SJSA1 (cell line): ENCODE data around the gene FOXP4. TPM values are rescaled to one million over a fixed set of nuclear protein-coding genes. Genes with fewer than 3 reads are reported as not detected.

Experiments
- DNase-seq, 2 experiments: peaks; one replicate each; pipeline ENCODE4 v3.0.0-alpha.2; 2015 to 2020; ENCODE audit warnings: low spot score in 2 of 2, low read depth in 1 of 2
- H3K27ac ChIP-seq: fragments of 250-450 bp; sonication (Bioruptor Pico); 2 replicates; pipeline ENCODE4 v1.5.1; 2020; ENCODE audit warnings: mild to moderate bottlenecking, moderate library complexity
- H3K27me3 ChIP-seq: fragments of 250-450 bp; sonication (Bioruptor Pico); replicated peaks from 2 replicates; pipeline ENCODE4 v1.5.1; 2020; ENCODE audit warnings: mild to moderate bottlenecking, moderate library complexity
- H3K36me3 ChIP-seq: fragments of 250-450 bp; sonication (Bioruptor Pico); 2 replicates; pipeline ENCODE4 v1.5.1; 2020; ENCODE audit warnings: mild to moderate bottlenecking
- H3K4me1 ChIP-seq: fragments of 250-450 bp; sonication (Bioruptor Pico); replicated peaks from 2 replicates; pipeline ENCODE4 v1.6.1; 2021; ENCODE audit warnings: mild to moderate bottlenecking
- H3K4me3 ChIP-seq: fragments of 250-450 bp; sonication (Bioruptor Pico); 2 replicates; pipeline ENCODE4 v1.5.1; 2020; ENCODE audit warnings: mild to moderate bottlenecking
- H3K9me3 ChIP-seq: fragments of 250-450 bp; sonication (Bioruptor Pico); replicated peaks from 2 replicates; pipeline ENCODE4 v1.5.1; 2020; ENCODE audit warnings: mild to moderate bottlenecking
- total RNA-seq: library from RNA; depleted of rRNA; stranded (reverse); fragments of >200 nt; shearing (Covaris generic); gene quantifications from 2 replicates; pipeline ENCODE4 v1.2.3, GENCODE V29; 2014; rRNA removed

FOXP4 gene
- total RNA-seq, 1 experiment from 2014 or later, result 5.1 TPM

DNA sequence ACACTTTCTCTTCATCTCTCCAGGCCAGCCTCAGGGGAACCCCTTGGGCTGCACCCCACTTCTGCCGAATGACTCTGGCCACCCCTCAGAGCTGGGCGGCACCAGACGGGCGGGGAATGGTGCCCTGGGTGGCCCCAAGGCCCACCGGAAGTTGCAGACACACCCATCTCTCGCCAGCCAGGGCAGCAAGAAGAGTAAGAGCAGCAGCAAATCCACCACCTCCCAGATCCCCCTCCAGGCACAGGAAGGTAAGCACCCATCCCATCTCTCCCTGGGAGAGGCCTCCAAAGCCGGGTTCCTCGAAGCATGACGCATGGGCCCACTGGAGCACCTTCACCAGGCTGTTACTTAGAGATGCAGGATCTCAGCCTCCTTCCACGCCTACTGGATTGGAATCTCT is 103.4 kb downstream of the FOXP4 start:
- H3K9me3 ChIP-seq, result no peaks in the 10 kb centered on the region
- H3K27ac ChIP-seq, result no peak overlapping the region
- no peaks in the 10 kb centered on the region for H3K27me3 ChIP-seq
- H3K4me3 ChIP-seq, result no peak overlapping the region
- no peaks in the 10 kb centered on the region for H3K36me3 ChIP-seq
- no peak for DNase-seq
- no peaks in the 10 kb centered on the region for H3K4me1 ChIP-seq

DNA sequence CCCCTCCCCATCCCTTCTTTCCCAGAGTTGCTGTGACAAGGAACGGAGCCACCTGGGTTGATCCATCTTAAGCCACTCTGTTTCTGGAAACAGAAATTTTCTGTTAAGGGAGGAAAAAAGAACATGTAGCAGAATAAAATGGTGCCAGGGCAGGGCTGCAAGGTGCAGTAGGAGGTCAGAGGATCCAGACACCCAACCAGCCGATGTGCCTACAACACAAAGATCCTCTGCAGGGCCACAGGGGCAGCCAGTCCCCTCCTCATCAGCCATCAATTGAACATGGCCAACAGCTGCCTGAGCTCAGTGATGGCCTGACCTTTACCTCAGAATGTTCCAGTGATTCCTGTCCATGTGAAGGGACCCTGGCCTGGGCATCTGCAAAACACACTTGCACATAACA is 103.9 kb downstream of the FOXP4 start:
- no peak for DNase-seq
- Histone ChIP-seq H3K27ac (no peak overlapping the region), H3K27me3 (no peaks in the 10 kb centered on the region), H3K9me3 (no peaks in the 10 kb centered on the region), H3K36me3 (no peaks in the 10 kb centered on the region), H3K4me3 (no peak overlapping the region), H3K4me1 (no peaks in the 10 kb centered on the region)

DNA sequence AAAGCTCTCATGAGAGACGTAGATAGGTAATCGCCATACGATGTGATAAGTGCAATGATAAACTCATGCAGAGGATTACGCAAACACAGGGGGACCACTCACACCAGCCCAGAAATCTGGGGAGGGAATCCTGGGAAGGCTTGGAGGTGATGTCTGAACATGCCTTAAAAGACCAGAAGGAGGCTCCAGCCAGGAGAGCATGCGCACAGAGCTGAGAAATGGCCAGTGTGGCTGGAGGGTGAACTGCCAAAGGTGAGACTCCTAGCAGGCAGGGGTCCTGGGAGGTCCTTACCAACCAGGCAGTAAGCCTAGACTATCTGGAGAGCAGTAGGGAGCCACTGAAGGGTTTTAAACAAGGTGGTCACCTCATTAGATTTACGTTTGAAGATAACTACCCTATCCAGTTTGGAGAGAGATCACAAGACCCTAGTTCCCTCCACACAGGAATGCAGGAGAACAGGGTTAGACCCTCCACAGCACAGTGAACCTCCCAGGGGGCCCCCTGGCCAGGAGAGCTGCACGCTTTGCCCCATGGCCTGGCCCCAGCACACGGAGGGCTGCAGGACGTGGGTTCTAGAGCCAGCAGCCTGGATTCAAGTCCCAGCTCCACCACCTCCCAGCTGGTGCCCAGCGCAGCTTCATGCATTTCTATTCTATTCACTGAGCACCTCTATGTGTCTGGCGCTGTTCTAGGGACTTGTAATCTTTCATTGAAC is 105.2 kb downstream of the FOXP4 start:
- Histone ChIP-seq H3K4me1 (no peaks in the 10 kb centered on the region), H3K9me3 (no peaks in the 10 kb centered on the region), H3K27me3 (no peaks in the 10 kb centered on the region), H3K4me3 (no peak overlapping the region), H3K36me3 (no peaks in the 10 kb centered on the region), H3K27ac (no peak overlapping the region)
- DNase-seq, result no peak

Other genes starting within 250 kb of the FOXP4 start
- not detected in 2 replicates for gene NCR2, start 210.8 kb upstream of the FOXP4 start, total RNA-seq
- not detected in 2 replicates for gene MDFI, start 92.1 kb downstream of the FOXP4 start, total RNA-seq
- gene TFEB, start 189.2 kb downstream of the FOXP4 start, total RNA-seq, result 3.4 and 6.5 TPM in 2 replicates
- not detected in 2 replicates for gene PGC, start 201.0 kb downstream of the FOXP4 start, total RNA-seq
- 1.5 and 2.0 TPM in 2 replicates for gene FRS3, start 233.5 kb downstream of the FOXP4 start, total RNA-seq
- not detected in 2 replicates for gene PRICKLE4, start 234.4 kb downstream of the FOXP4 start, total RNA-seq
- 147 and 192 TPM in 2 replicates for gene TOMM6, start 241.3 kb downstream of the FOXP4 start, total RNA-seq